ENCODE data around the gene CA5A. TPM values are rescaled to one million over a fixed set of nuclear protein-coding genes. Genes with fewer than 3 reads are reported as not detected.

CA5A gene
- total and polyA plus RNA-seq, 2 of the 4 experiments (the other 2 are of a cell fraction) = not detected

- Histone ChIP-seq H2BK5ac (ENCODE audit: low read depth, low read length, poor library complexity, severe bottlenecking) (no peak overlapping the region), H3K36me3 (ENCODE audit: control insufficient read depth, insufficient read depth, low read length) (peaks cover 10% of the 10 kb centered on the region), H3K4me3 (ENCODE audit: insufficient read depth, low read depth, low read length) (no peak overlapping the region), H3K9me1 (ENCODE audit: insufficient read depth, low read length) (peaks cover 3% of the 10 kb centered on the region), H3K27ac (ENCODE audit: insufficient read depth, low read length) (peak overlapping the region; percentile 59; the same call in 1 of the 2 replicates), H3K9ac (ENCODE audit: low read depth, low read length) (no peak overlapping the region), H4K8ac (ENCODE audit: low read depth in 2 of 2, low read length in 2 of 2) (no peak overlapping the region), H3K23ac (ENCODE audit: low read depth, low read length) (no peak overlapping the region), H2AK9ac (replicated peaks; ENCODE audit: low read depth, low read length, poor library complexity) (no peak overlapping the region), H3K9me3 (ENCODE audit: control insufficient read depth, insufficient read depth, low read length) (peaks cover 8% of the 10 kb centered on the region), H2AK5ac (ENCODE audit: low read depth, low read length) (no peak overlapping the region), H3K14ac (replicated peaks; ENCODE audit: low read depth, low read length) (no peak overlapping the region), H3K4me1 (ENCODE audit: control insufficient read depth, insufficient read depth, low read length) (no peaks in the 10 kb centered on the region), H3K27me3 (ENCODE audit: control insufficient read depth, insufficient read depth, low read length) (no peaks in the 10 kb centered on the region), H3K56ac (ENCODE audit: extremely low read depth, insufficient read depth, low read length) (no peak overlapping the region), H2BK20ac (ENCODE audit: low read depth, low read length) (no peak overlapping the region), H3K4me2 (ENCODE audit: low read depth, low read length) (no peak overlapping the region), H3K18ac (ENCODE audit: low read depth, low read length) (no peak overlapping the region), H2BK15ac (ENCODE audit: low read depth, low read length) (no peak overlapping the region), H4K20me1 (ENCODE audit: insufficient read depth, low read length) (peaks cover 3% of the 10 kb centered on the region), H3K4ac (ENCODE audit: low read depth, low read length) (no peak overlapping the region), H3K79me1 (ENCODE audit: low read depth in 1 of 2, low read length in 2 of 2) (peaks cover 40 to 52% of the 10 kb centered on the region in 2 experiments), H2BK120ac (ENCODE audit: low read depth, low read length) (no peak overlapping the region), H4K91ac (ENCODE audit: insufficient read depth, low read depth, low read length) (no peak overlapping the region), H2AFZ (replicated peaks; ENCODE audit: low read length, poor library complexity) (no peak overlapping the region), H4K5ac (ENCODE audit: low read depth, low read length) (no peak overlapping the region)
- BruUV-seq (replicated peaks) = no TSS peak
- TF ChIP-seq FOS (IDR thresholded peaks at IDR 0.05; ENCODE audit: low read depth, low read length) (no peak), MAFK (IDR thresholded peaks at IDR 0.05; ENCODE audit: low read depth, low read length) (no peak), NFE2L2 (IDR thresholded peaks at IDR 0.05; ENCODE audit: low read depth, low read length) (no peak), SMC3 (IDR thresholded peaks at IDR 0.05; ENCODE audit: low read depth, low read length) (no peak), POLR2A (IDR thresholded peaks at IDR 0.05; ENCODE audit: low read depth, low read length) (no peak), CTCF (conservative IDR thresholded peaks at IDR 0.05; ENCODE audit: low read depth, low read length) (no peak), RFX5 (IDR thresholded peaks at IDR 0.05; ENCODE audit: low read depth, low read length) (no peak), CEBPB (IDR thresholded peaks at IDR 0.05; ENCODE audit: low read depth, low read length) (no peak), RCOR1 (IDR thresholded peaks at IDR 0.05; ENCODE audit: insufficient replicate concordance, low read length) (no peak), BHLHE40 (IDR thresholded peaks at IDR 0.05; ENCODE audit: low read depth, low read length) (no peak), MAZ (IDR thresholded peaks at IDR 0.05; ENCODE audit: borderline replicate concordance, low read depth, low read length) (no peak), MXI1 (IDR thresholded peaks at IDR 0.05; ENCODE audit: borderline replicate concordance, low read depth, low read length) (no peak)
- TF ChIP-seq, protein P1, sequence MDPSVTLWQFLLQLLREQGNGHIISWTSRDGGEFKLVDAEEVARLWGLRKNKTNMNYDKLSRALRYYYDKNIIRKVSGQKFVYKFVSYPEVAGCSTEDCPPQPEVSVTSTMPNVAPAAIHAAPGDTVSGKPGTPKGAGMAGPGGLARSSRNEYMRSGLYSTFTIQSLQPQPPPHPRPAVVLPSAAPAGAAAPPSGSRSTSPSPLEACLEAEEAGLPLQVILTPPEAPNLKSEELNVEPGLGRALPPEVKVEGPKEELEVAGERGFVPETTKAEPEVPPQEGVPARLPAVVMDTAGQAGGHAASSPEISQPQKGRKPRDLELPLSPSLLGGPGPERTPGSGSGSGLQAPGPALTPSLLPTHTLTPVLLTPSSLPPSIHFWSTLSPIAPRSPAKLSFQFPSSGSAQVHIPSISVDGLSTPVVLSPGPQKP (IDR thresholded peaks at IDR 0.05; ENCODE audit: borderline replicate concordance, low read depth, low read length) = no peak
- TF ChIP-seq, protein P2, sequence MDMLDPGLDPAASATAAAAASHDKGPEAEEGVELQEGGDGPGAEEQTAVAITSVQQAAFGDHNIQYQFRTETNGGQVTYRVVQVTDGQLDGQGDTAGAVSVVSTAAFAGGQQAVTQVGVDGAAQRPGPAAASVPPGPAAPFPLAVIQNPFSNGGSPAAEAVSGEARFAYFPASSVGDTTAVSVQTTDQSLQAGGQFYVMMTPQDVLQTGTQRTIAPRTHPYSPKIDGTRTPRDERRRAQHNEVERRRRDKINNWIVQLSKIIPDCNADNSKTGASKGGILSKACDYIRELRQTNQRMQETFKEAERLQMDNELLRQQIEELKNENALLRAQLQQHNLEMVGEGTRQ (IDR thresholded peaks at IDR 0.05; ENCODE audit: low read depth, low read length) = no peak
- ChIA-PET CTCF (no interaction called here), POLR2A (ENCODE audit: unreplicated experiment) (no interaction called here)
- DNase-seq = no peak
- ATAC-seq (ENCODE audit: low read depth) = peak; percentile 53; the same call in 1 of the 2 replicates
- in situ Hi-C loops (cut with MboI; ENCODE audit: low sequenced_read_pairs) = no loop called here
- no CpG with 5 or more reads among the region's 3 CpGs for WGBS, 2 experiments (ENCODE audit: extremely low coverage in 2 of 2, insufficient read length in 1 of 2)
- intact Hi-C loops (cut with micrococcal nuclease) = no loop called here
- dilution Hi-C loops (cut with HindIII; ENCODE audit: low sequenced_read_pairs, unreplicated experiment) = no loop called here
Observed at GRCh38 chr16:87976665-87977064, 40.3 kb upstream of the CA5A start.

Measured in IMR-90 (cell line).